Liver (tissue), 9 donors: ENCODE results near the gene TBRG4. TPM values are rescaled to one million over a fixed set of nuclear protein-coding genes. Genes with fewer than 3 reads are reported as not detected.

Source experiments
- DNase-seq: peaks from one replicate; pipeline ENCODE4 v3.0.0-alpha.2; 2017; ENCODE audit warnings: low spot score
- H3K27ac ChIP-seq, 2 donors: one replicate each; pipeline ENCODE4 v1.7.0; 2013; ENCODE audit warnings: inconsistent platforms in 2 of 2, low read length in 2 of 2, control low read depth in 1 of 2, low read depth in 1 of 2, mild to moderate bottlenecking in 1 of 2
- H3K27me3 ChIP-seq, 4 donors: one replicate each; pipeline versions ENCODE4 v1.6.1 to v1.7.0; 2013; ENCODE audit warnings: low read length in 3 of 4, inconsistent platforms in 1 of 4, mild to moderate bottlenecking in 1 of 4, moderate library complexity in 1 of 4; ENCODE audit not compliant: control insufficient read depth in 4 of 4, insufficient read depth in 4 of 4
- H3K36me3 ChIP-seq, 4 donors: one replicate each; pipeline versions ENCODE4 v1.6.1 to v1.7.0; 2013; ENCODE audit warnings: low read length in 3 of 4, mild to moderate bottlenecking in 3 of 4, low read depth in 1 of 4, moderate library complexity in 1 of 4; ENCODE audit not compliant: control insufficient read depth in 4 of 4, insufficient read depth in 3 of 4
- H3K4me1 ChIP-seq, 4 donors: one replicate each; pipeline versions ENCODE4 v1.6.1 to v1.7.0; 2013; ENCODE audit warnings: low read length in 3 of 4, mild to moderate bottlenecking in 3 of 4, moderate library complexity in 1 of 4; ENCODE audit not compliant: control insufficient read depth in 4 of 4, insufficient read depth in 4 of 4
- H3K4me3 ChIP-seq, 3 donors: one replicate each; pipeline versions ENCODE4 v1.6.1 to v1.7.0; 2013; ENCODE audit warnings: low read length in 3 of 3, control low read depth in 1 of 3, low read depth in 1 of 3, mild to moderate bottlenecking in 1 of 3
- H3K9ac ChIP-seq, 2 donors: one replicate each; pipeline ENCODE4 v1.7.0; 2013; ENCODE audit warnings: low read length in 2 of 2, mild to moderate bottlenecking in 2 of 2, moderate library complexity in 2 of 2, control low read depth in 1 of 2, low read depth in 1 of 2
- H3K9me3 ChIP-seq, 4 donors: one replicate each; pipeline versions ENCODE4 v1.6.1 to v1.7.0; 2013; ENCODE audit warnings: low read length in 3 of 4; ENCODE audit not compliant: control insufficient read depth in 4 of 4
- ATF3 ChIP-seq: IDR thresholded peaks from 2 replicates; pipeline ENCODE4 v1.6.1; 2016; ENCODE audit warnings: antibody characterized with exemption
- CTCF ChIP-seq: fragments of 150-350 bp; IDR thresholded peaks from 2 replicates; pipeline ENCODE4 v1.5.1; 2017; ENCODE audit warnings: improper control_type of control experiment, low read depth, low read length; ENCODE audit not compliant: missing input control
- EGR1 ChIP-seq, 2 donors: IDR thresholded peaks; 2 replicates each; pipeline ENCODE4 v1.6.1; 2016 to 2018; ENCODE audit warnings: antibody characterized with exemption in 2 of 2, low read depth in 2 of 2
- FOXA1 ChIP-seq: IDR thresholded peaks from 2 replicates; pipeline ENCODE4 v1.6.1; 2016; ENCODE audit warnings: antibody characterized with exemption
- FOXA2 ChIP-seq: IDR thresholded peaks from 2 replicates; pipeline ENCODE4 v1.6.1; 2016; ENCODE audit warnings: antibody characterized with exemption
- GABPA ChIP-seq, 2 donors: IDR thresholded peaks in 1 of 2; conservative IDR thresholded peaks in 1 of 2; 2 replicates each; pipeline ENCODE4 v1.6.1; 2016; ENCODE audit warnings: antibody characterized with exemption in 2 of 2, mild to moderate bottlenecking in 1 of 2, moderate library complexity in 1 of 2
- HNF4A ChIP-seq, 2 donors: conservative IDR thresholded peaks; 2 replicates each; pipeline ENCODE4 v1.6.1; 2016; ENCODE audit warnings: antibody characterized with exemption in 2 of 2, mild to moderate bottlenecking in 2 of 2
- HNF4G ChIP-seq: IDR thresholded peaks from 2 replicates; pipeline ENCODE4 v1.6.1; 2016; ENCODE audit warnings: antibody characterized with exemption
- JUND ChIP-seq, 2 donors: IDR thresholded peaks; 2 replicates each; pipeline ENCODE4 v1.6.1; 2016; ENCODE audit warnings: antibody characterized with exemption in 2 of 2
- MAX ChIP-seq: IDR thresholded peaks from 2 replicates; pipeline ENCODE4 v1.6.1; 2016; ENCODE audit warnings: antibody characterized with exemption
- NR2F2 ChIP-seq: IDR thresholded peaks from 2 replicates; pipeline ENCODE4 v1.6.1; 2016; ENCODE audit warnings: antibody characterized with exemption
- RAD21 ChIP-seq, 2 donors: IDR thresholded peaks; 2 replicates each; pipeline ENCODE4 v1.6.1; 2016; ENCODE audit warnings: antibody characterized with exemption in 2 of 2, mild to moderate bottlenecking in 2 of 2
- REST ChIP-seq: IDR thresholded peaks from 2 replicates; pipeline ENCODE4 v1.6.1; 2016; ENCODE audit warnings: antibody characterized with exemption, mild to moderate bottlenecking
- RXRA ChIP-seq, 2 donors: IDR thresholded peaks; 2 replicates each; pipeline ENCODE4 v1.6.1; 2017 to 2018; ENCODE audit warnings: antibody characterized with exemption in 2 of 2, mild to moderate bottlenecking in 1 of 2
- TAF1 ChIP-seq: conservative IDR thresholded peaks from 2 replicates; pipeline ENCODE4 v1.6.1; 2016; ENCODE audit warnings: antibody characterized with exemption, mild to moderate bottlenecking
- YY1 ChIP-seq: IDR thresholded peaks from 2 replicates; pipeline ENCODE4 v1.6.1; 2016; ENCODE audit warnings: antibody characterized with exemption, mild to moderate bottlenecking
- ZBTB33 ChIP-seq: IDR thresholded peaks from 2 replicates; pipeline ENCODE4 v1.6.1; 2016; ENCODE audit warnings: antibody characterized with exemption
- WGBS: extraction: QIAGEN DNeasy Blood & Tissue Kit; methylation state at CpG from one replicate; pipeline ENCODE4 v1.1.7; 2013; 5-methylcytosine and 5-hydroxymethylcytosine counted together
- polyA plus RNA-seq, 2 donors: library from polyadenylated mRNA; stranded (reverse) in 1 of 2; unstranded in 1 of 2; fragments of 200-250 nt in 1 of 2; fragments of >200 nt in 1 of 2; fragmentation: Nextera tagmentation in 1 of 2; extraction: Ambion mirVana in 1 of 2; gene quantifications; one replicate each; pipeline versions ENCODE4 v1.2.1 to v1.2.3, GENCODE V29; 2013 to 2015
- total RNA-seq, 2 donors: library from RNA; depleted of rRNA; stranded (reverse); fragments of >200 nt; gene quantifications; one replicate each; pipeline ENCODE4 v1.2.3, GENCODE V29; 2014
- donor health status: healthy.
- donor health status: healthy.
- donor health status: healthy.
- donor health status: healthy.
- donor health status: healthy.

The TBRG4 gene
- total and polyA plus RNA-seq, 4 donors, result 30.3 to 47.6 (median 38.2) TPM

GRCh38 chr7:45054442-45054841 is 57.1 kb downstream of the TBRG4 start:
- H3K4me1 ChIP-seq, result peaks cover 0 to 3% (median 0%) of the 10 kb centered on the region in 4 donors
- DNase-seq, result no peak
- peaks cover 0 to 9% (median 3%) of the 10 kb centered on the region in 4 donors for H3K36me3 ChIP-seq
- WGBS, result 93% methylated on average over 3 of the region's 3 CpGs
- TF ChIP-seq CTCF (no peak), FOXA1 (no peak), RAD21 (IDR thresholded peaks at IDR 0.05) (no peak), EGR1 (IDR thresholded peaks at IDR 0.05; ENCODE audit: low read depth in 2 of 2) (no peak), MAX (no peak), HNF4G (no peak), FOXA2 (no peak), YY1 (no peak), RXRA (IDR thresholded peaks at IDR 0.05) (no peak), HNF4A (conservative IDR thresholded peaks at IDR 0.05) (no peak), REST (no peak), ZBTB33 (no peak), GABPA (IDR thresholded peaks at IDR 0.05 in 1 of 2, conservative IDR thresholded peaks at IDR 0.05 in 1 of 2) (no peak), TAF1 (no peak), JUND (IDR thresholded peaks at IDR 0.05) (no peak)
- H3K9me3 ChIP-seq, result no peaks in the 10 kb centered on the region
- no peak overlapping the region for H3K9ac ChIP-seq
- no peaks in the 10 kb centered on the region for H3K27me3 ChIP-seq
- H3K27ac ChIP-seq, result no peak overlapping the region
- no peak overlapping the region for H3K4me3 ChIP-seq

- no peaks in the 10 kb centered on the region for H3K27me3 ChIP-seq
- 96% methylated on average over 5 of the region's 5 CpGs for WGBS
- no peak overlapping the region for H3K4me3 ChIP-seq
- no peak overlapping the region for H3K9ac ChIP-seq
- TF ChIP-seq HNF4A (conservative IDR thresholded peaks at IDR 0.05) (no peak), FOXA1 (no peak), JUND (IDR thresholded peaks at IDR 0.05) (no peak), FOXA2 (no peak), EGR1 (IDR thresholded peaks at IDR 0.05; ENCODE audit: low read depth in 2 of 2) (no peak), RAD21 (IDR thresholded peaks at IDR 0.05) (no peak), CTCF (no peak), MAX (no peak), ATF3 (no peak), NR2F2 (no peak)
- H3K27ac ChIP-seq, result no peak overlapping the region
- no peaks in the 10 kb centered on the region for H3K9me3 ChIP-seq
- no peak for DNase-seq
- H3K36me3 ChIP-seq, result peaks cover 0 to 9% (median 3%) of the 10 kb centered on the region in 4 donors
- H3K4me1 ChIP-seq, result peaks cover 0 to 3% (median 0%) of the 10 kb centered on the region in 4 donors
Measured at GRCh38 chr7:45053941-45054340, 57.6 kb downstream of the TBRG4 start.
